ENCODE data around the gene CLEC16A.
"Not testable (repeated sequence)": the region's sequence is repeated elsewhere in the genome, so short reads cannot be mapped to it uniquely, and the experiment has no call there.

Gene CLEC16A

GRCh38 chr16:11202260-11203091 is 258.1 kb downstream of the CLEC16A start:
- DNase-seq (ENCODE audit: low read depth): no peak

- no peak for DNase-seq (ENCODE audit: low read depth)
Observed at GRCh38 chr16:11203111-11203623, 258.8 kb downstream of the CLEC16A start.

- DNase-seq (ENCODE audit: low read depth): no peak
Observed at GRCh38 chr16:11204513-11205047, 260.2 kb downstream of the CLEC16A start.

DNA sequence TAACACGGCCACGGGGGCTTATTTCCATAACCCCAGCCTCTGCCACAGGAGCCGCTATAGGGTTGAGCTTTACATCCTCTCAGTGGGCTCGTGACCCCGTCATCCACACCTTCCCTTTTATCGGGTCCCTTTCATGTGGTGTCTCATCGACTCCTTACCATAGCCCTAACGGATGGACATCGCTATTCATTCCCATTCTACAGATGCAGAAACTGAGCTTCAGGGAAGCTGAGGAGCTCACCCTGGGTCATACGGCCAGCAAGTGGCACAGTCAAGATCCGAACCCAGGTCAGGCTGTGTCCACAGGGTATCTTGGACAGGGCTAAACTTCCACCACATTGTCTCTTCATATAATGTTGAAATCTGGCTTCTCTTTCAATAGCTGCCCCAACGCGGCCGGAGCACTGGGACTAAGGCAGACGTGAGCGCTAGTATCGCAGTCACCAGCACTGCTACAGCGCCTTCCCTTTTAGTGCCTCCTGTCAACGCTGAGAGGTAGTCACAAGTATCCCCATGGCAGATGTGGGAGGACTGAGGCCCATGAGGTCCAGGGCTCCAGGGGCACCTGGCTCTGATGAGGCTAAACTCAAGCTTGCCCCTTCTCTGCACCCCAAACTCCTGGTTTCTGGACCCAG is 260.8 kb downstream of the CLEC16A start:
- DNase-seq (ENCODE audit: low read depth): no peak

DNA sequence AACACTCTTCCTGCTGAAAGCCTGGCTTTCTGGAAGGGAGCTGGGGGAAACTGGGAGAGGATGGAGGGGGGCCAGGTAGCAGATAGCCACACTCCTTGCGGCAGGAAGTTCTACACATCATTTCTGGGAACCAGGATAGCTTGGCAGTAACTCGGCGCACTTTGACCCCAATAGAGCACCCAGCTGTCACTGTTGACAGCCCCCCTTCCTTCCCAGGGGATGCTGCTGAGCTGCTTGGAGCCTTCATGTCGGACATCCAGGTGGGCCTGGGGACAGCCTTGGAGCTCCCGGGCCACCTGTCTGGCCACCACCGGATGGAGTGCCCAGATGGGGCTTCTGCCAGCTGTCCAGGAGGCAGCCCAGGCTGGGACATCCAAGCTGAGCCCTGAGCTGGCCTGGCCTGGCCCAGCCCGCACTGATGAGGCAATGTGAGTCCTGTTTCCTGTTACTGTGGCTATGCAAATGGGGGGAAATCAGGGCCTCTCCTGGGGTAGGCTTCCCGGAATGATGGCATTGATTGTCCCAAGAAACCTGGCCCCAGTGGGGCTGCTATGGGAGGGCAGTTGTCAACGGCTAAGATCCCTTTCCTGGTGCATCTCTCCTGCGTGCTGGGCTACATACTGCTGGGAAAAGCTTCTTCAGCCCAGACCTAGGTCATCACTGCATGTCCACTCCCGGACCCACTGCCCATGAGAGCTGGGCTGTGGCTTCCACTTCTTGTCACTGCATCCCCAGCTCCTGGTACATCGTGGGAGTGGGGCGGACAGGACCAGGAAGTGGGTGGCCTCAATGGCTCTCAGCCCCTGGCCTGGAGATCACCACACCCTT is 261.6 kb downstream of the CLEC16A start:
- DNase-seq (ENCODE audit: low read depth): no peak

- DNase-seq (ENCODE audit: low read depth): no peak
Observed at GRCh38 chr16:11207646-11208045, 263.3 kb downstream of the CLEC16A start.

DNA sequence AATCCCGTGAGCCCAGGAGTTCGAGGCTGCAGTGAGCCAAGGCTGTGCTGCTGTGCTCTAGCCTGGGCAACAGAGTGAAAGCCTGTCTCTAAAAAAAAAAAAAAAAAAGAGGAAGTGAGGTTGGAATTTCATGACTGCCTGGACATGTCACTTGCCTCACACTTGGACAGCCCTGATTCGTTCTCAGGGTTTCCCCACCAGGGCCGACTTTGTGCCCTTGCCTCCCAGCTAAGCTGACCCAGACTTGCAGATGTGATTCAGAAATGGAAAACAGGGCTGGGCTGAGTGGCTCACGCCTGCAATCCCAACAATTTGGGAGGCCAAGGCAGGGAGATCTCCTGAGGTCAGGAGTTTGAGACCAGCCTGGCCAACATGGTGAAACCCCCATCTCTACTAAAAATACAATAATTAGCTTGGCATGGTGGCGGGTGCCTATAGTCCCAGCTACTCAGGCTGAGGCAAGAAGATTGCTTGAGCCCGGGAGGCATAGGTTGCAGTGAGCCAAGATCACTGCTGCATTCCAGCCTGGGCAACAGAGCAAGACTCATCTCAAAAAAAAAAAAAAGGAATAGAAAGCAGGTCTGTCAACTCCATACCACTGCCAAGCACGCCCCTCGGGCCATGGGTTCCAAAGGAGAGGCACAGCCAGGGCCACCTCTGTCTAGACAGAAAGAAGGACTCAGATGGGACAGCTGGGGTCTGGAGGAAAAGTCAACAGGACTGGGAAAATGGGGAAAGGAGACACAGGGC is 264.7 kb downstream of the CLEC16A start:
- DNase-seq (ENCODE audit: low read depth): no peak

- DNase-seq (ENCODE audit: low read depth): no peak
Observed at GRCh38 chr16:11210260-11210659, 265.9 kb downstream of the CLEC16A start.

- no peak for DNase-seq (ENCODE audit: low read depth)
Observed at GRCh38 chr16:11211061-11211976, 267.0 kb downstream of the CLEC16A start.

DNA sequence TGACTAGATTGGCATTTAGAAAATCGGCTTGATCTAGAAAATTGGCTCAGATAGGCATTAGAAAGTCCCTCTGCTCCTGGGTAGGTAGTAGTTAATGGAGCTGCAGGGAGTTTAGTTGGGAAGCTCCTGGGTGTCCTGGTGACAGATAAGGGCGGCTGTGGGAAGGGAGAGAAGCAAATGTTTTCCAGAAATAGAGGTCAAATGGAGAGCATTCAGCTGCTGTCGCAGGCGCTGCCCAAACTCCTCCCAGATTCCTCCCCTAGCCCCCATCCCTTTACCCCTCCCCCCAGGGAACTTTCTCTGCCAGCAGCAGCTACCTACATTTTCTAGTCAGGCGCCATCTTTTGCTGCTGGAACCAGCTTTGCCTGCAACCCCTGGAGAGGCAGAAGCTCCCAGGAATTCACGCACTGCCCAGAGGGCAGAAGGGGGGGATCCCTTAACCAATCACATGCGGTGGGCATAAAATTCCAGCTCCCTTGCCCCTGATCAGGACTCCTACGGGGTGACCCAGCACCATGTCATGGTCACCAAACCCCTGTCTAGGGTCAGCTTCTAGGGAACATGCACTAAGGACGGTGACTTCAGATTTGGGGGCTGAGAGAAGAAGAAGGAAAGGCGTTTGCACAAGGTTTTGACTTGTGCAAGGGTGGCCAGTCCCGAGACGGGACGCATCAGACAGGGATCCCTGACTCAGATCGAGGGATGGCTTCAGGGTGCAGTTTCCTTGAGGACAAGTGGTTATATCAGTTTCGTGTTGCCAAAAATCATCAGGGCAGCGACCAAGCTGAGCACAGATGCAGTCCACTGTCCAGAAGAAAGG is 267.8 kb downstream of the CLEC16A start:
- no peak for DNase-seq (ENCODE audit: low read depth)

- DNase-seq (ENCODE audit: low read depth): no peak
Observed at GRCh38 chr16:11212798-11213196, 268.4 kb downstream of the CLEC16A start.

- DNase-seq (ENCODE audit: low read depth): no peak
Observed at GRCh38 chr16:11213373-11213772, 269.0 kb downstream of the CLEC16A start.

DNA sequence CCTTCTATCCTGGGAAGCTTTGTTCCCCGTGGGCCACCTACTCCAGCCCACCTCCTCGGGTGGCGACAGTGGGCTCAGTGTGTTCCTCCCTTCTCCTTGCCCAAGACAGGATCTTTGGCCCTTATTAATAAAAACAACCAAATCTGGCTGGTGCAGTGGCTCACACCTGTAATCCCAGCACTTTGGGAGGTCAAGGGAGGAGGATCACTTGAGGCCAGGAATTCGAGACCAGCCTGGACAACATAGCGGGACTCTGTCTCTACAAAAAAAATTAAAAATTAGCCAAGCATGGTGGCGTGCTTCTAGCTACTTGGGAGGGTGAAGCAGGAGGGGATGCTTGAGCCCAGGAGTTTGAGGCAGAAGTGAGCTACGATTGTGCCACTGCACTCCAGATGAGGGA is 269.4 kb downstream of the CLEC16A start:
- DNase-seq (ENCODE audit: low read depth): no peak

DNA sequence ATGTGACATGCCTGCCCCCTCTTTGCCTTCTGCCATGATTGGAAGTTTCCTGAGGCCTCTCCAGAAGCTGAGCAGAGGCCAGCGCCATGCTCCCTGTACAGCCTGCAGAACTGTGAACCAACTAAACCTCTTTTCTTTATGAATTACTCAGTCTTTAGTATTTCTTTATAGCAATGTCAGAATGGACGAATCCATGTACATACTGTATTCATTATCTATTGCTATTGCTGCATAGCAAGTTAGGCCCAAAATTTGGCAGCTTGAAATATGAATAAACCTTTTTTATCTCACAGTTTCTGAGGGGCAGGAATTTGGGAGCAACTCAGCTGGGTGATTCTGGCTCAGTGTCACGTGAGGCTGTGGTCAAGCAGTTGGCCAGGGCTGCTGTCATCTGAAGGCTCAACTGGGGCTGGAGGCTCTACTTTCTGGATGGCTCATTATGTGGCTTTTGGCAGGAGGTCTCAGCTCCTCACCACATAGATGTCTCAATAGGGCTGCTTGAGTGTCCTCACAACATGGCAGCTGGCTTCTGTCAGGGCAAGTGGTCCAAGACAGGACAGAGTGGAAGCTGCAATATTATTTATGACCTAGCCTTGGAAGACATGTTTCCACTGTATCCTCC is 271.7 kb downstream of the CLEC16A start:
- no peak for DNase-seq (ENCODE audit: low read depth)

GRCh38 chr16:11217651-11218603 is 273.6 kb downstream of the CLEC16A start:
- DNase-seq (ENCODE audit: low read depth): no peak

DNA sequence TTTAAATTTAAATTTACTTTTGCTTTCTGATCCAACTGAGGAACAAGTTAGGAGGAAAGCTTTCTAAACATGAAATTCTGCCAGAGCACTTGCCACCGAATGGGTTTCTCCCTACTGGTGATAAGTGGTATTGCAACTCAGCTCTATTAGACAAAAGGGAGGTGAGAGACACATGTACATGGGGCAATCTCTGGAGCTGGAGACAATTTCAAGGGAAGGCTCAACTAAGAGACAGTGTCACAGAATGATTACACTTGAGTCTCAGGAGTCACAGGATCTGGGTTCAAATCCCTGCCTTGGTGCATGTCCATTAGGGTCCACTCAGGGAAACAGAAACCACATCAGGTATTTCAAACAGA is 274.2 kb downstream of the CLEC16A start:
- no peak for DNase-seq (ENCODE audit: low read depth)

- DNase-seq (ENCODE audit: low read depth): no peak
Observed at GRCh38 chr16:11219178-11219577, 274.8 kb downstream of the CLEC16A start.

GRCh38 chr16:11220507-11220906 is 276.1 kb downstream of the CLEC16A start:
- not testable (repeated sequence) for DNase-seq (ENCODE audit: low read depth)

Measured in activated T-helper 1 cell treated with Interleukin-2 at 50 U/mL for 16 hours (primary cell).